Nephron progenitor cell (in vitro differentiated cells): ENCODE data around the gene MVB12B.

ENCODE experiments used
- DNase-seq: peaks from one replicate; pipeline ENCODE4 v3.0.0; 2021
- H3K27ac Mint-ChIP-seq: 2 replicates; pipeline ENCODE4 v1.8.0; 2021; ENCODE audit warnings: mild to moderate bottlenecking, moderate library complexity, mixed read lengths
- H3K27me3 Mint-ChIP-seq: 2 replicates; pipeline ENCODE4 v1.8.0; 2021; ENCODE audit warnings: mild to moderate bottlenecking, low read depth, mixed read lengths; ENCODE audit not compliant: poor library complexity
- H3K36me3 Mint-ChIP-seq: 2 replicates; pipeline ENCODE4 v1.8.0; 2021; ENCODE audit warnings: low read depth, mixed read lengths
- H3K4me1 Mint-ChIP-seq: 2 replicates; pipeline ENCODE4 v1.8.0; 2021; ENCODE audit warnings: mixed read lengths
- H3K4me3 Mint-ChIP-seq: 2 replicates; pipeline ENCODE4 v1.8.0; 2021; ENCODE audit warnings: mild to moderate bottlenecking, moderate library complexity, mixed read lengths
- H3K9me3 Mint-ChIP-seq: 2 replicates; pipeline ENCODE4 v1.8.0; 2021; ENCODE audit warnings: mild to moderate bottlenecking, moderate library complexity, mixed read lengths
- TF ChIP-seq, protein P1 (sequence below): fragments of 200-600 bp; sonication (generic); IDR thresholded peaks from 2 replicates; pipeline ENCODE4 v1.5.0; 2021; ENCODE audit warnings: antibody characterized with exemption

MVB12B gene

GRCh38 chr9:126306071-126306647 is 20.5 kb upstream of the MVB12B start:
- Mint-ChIP-seq H3K4me1 (peaks cover 31% of the 10 kb centered on the region), H3K36me3 (no peaks in the 10 kb centered on the region), H3K27me3 (no peaks in the 10 kb centered on the region), H3K9me3 (no peaks in the 10 kb centered on the region), H3K27ac (no peak overlapping the region), H3K4me3 (no peak overlapping the region)
- TF ChIP-seq, protein P1, sequence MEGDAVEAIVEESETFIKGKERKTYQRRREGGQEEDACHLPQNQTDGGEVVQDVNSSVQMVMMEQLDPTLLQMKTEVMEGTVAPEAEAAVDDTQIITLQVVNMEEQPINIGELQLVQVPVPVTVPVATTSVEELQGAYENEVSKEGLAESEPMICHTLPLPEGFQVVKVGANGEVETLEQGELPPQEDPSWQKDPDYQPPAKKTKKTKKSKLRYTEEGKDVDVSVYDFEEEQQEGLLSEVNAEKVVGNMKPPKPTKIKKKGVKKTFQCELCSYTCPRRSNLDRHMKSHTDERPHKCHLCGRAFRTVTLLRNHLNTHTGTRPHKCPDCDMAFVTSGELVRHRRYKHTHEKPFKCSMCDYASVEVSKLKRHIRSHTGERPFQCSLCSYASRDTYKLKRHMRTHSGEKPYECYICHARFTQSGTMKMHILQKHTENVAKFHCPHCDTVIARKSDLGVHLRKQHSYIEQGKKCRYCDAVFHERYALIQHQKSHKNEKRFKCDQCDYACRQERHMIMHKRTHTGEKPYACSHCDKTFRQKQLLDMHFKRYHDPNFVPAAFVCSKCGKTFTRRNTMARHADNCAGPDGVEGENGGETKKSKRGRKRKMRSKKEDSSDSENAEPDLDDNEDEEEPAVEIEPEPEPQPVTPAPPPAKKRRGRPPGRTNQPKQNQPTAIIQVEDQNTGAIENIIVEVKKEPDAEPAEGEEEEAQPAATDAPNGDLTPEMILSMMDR: no peak
- DNase-seq: no peak

DNA sequence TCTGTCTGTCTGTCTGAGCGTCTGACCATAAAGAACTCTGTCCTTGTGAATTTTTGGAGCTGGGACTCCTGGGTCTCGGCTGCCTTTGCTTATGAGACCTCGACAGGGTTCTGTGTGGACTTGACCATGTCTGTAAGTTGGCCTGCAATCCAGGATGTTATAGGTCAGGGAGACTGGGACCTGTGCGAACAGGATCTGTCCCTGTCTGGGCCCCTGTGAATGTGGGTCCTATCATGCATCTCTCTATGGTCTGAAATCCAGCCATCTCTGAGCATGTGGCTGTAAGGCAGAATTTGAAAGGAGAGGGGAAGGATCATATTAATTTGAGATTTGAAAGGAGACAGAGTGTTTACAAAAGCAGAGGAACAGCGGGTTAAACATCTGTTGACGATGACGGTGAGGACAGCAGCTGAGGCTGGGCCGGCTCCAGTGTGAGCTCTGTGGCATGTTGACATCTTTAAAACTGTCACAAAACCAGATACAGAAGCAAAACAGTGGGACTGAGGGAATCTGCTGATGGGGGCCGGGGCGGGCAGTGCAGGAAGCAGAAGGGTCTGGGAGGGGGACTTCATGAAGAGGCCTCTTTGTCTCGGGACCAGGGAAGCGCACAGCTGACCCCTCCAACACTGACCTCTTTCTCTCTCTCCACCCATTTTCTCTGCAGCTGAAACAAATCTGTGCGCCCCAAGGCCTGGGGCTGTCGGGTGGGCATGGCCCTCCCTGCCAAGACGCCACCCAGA is 19.1 kb upstream of the MVB12B start:
- H3K4me3 Mint-ChIP-seq: no peak overlapping the region
- H3K9me3 Mint-ChIP-seq: no peaks in the 10 kb centered on the region
- TF ChIP-seq, protein P1: no peak
- no peak for DNase-seq
- H3K4me1 Mint-ChIP-seq: peaks cover 31% of the 10 kb centered on the region
- H3K27ac Mint-ChIP-seq: peak overlapping the region; percentile 19
- H3K27me3 Mint-ChIP-seq: no peaks in the 10 kb centered on the region
- H3K36me3 Mint-ChIP-seq: no peaks in the 10 kb centered on the region

DNA sequence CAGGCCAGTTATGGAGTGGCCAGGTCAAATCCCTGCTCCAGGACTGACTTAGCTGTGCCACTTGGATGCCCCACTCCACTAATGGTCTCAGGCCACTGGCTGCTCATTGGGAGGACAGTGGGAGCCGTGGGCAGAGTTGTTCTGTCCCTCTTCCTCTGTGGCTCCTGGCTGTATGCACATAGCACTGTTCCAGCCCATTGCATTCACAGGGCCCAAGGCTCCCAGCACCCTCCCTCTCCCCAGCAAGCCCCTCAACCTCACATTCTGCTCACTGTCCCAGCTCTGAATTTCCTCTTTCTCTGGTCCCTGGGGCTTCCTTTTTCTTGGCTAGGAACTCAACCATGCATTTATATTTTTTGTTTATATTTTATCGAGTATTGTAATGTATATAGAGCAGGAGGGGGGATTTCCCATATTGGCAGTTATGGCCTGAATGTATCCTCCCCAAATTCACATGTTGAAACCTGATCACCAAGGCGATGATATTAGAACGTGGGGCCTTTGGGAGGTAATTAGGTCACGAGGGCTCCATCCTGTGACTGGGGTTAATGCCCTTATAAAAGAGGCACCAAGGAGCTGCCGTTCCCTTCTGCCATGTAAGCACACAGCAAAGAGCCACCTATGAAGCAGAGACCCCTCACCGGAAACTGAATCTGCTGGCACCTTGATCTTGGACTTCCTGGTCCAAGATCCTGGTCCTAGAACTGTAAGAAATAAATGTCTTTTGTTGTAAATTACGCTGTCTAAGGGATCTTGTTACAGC is 17.0 kb upstream of the MVB12B start:
- H3K27ac Mint-ChIP-seq: no peak overlapping the region
- H3K27me3 Mint-ChIP-seq: peaks cover 4% of the 10 kb centered on the region
- H3K36me3 Mint-ChIP-seq: no peaks in the 10 kb centered on the region
- no peak for DNase-seq
- no peak overlapping the region for H3K4me3 Mint-ChIP-seq
- TF ChIP-seq, protein P1: no peak
- peaks cover 31% of the 10 kb centered on the region for H3K4me1 Mint-ChIP-seq
- H3K9me3 Mint-ChIP-seq: peaks cover 1% of the 10 kb centered on the region

GRCh38 chr9:126312584-126313551 is 13.8 kb upstream of the MVB12B start:
- no peak for DNase-seq
- Mint-ChIP-seq H3K9me3 (peaks cover 14% of the 10 kb centered on the region), H3K27me3 (peaks cover 9% of the 10 kb centered on the region), H3K4me3 (no peak overlapping the region), H3K27ac (no peak overlapping the region), H3K36me3 (no peaks in the 10 kb centered on the region), H3K4me1 (peaks cover 19% of the 10 kb centered on the region)
- TF ChIP-seq, protein P1: no peak

DNA sequence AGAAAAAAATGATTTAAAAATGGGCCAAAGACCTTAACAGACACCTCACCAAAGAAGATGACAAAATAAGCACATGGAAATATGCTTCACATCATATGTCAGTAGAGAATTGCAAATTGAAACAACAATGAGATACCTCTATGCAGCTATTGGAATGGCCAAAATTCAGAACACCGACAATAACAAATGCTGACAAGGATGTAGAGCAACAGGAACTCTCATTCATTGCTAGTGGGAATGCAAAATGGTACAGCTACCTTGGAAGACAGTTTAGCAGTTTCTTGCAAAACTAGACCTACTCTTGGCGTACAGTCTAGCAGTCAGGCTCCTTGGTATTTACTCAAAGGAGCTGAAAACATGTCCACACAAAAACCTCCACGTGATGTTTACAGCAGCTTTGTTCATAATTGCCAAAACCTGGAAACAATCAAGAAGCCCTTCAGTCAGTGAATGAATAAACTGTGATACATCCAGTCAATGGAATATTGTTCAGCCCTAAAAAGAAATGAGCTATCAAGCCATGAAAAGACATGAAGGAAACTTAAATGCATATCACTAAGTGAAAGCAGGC is 10.5 kb upstream of the MVB12B start:
- Mint-ChIP-seq H3K4me1 (peaks cover 10% of the 10 kb centered on the region), H3K27ac (no peak overlapping the region), H3K9me3 (peaks cover 14% of the 10 kb centered on the region), H3K36me3 (no peaks in the 10 kb centered on the region), H3K27me3 (peaks cover 9% of the 10 kb centered on the region), H3K4me3 (no peak overlapping the region)
- TF ChIP-seq, protein P1: no peak
- DNase-seq: no peak
